Activated CD4-positive, CD25-positive, alpha-beta regulatory T cell treated with anti-CD3 and anti-CD28 coated beads, Interleukin-2, amount 50 U/mL, for 16 hours (primary cell): Measurements from ENCODE around the gene CD68.
"Not testable (repeated sequence)": the region's sequence is repeated elsewhere in the genome, so short reads cannot be mapped to it uniquely, and the experiment has no call there.

Experiments
- DNase-seq: peaks from one replicate; pipeline ENCODE4 v3.0.0-alpha.2; 2020; ENCODE audit warnings: low read depth, low spot score

Gene CD68

GRCh38 chr17:7580604-7581575, 1.5 kb downstream of the CD68 start:
- no peak for DNase-seq

- no peak for DNase-seq
Measured at GRCh38 chr17:7582396-7583252, 3.2 kb downstream of the CD68 start.

GRCh38 chr17:7583253-7584109, 4.0 kb downstream of the CD68 start, which contains the start of gene MPDU1:
Gene MPDU1, plus strand, starts transcription at chr17:7583852. Its CDS starts 11 bp downstream, at chr17:7583863.
- peak; percentile 87 for DNase-seq

- DNase-seq = no peak
Measured at GRCh38 chr17:7586673-7587419, 7.4 kb downstream of the CD68 start.

- DNase-seq = no peak
Measured at GRCh38 chr17:7587420-7588151, 8.1 kb downstream of the CD68 start.

- DNase-seq = no peak
Measured at GRCh38 chr17:7588553-7589203, 9.2 kb downstream of the CD68 start.

- no peak for DNase-seq
Measured at GRCh38 chr17:7589204-7589868, 9.9 kb downstream of the CD68 start.

- no peak for DNase-seq
Measured at GRCh38 chr17:7589891-7590691, 10.7 kb downstream of the CD68 start, which contains the start of gene SOX15. Gene SOX15, minus strand, starts transcription at chr17:7590094. Its CDS starts 418 bp downstream, at chr17:7589676.

- DNase-seq = no peak
Measured at GRCh38 chr17:7590743-7591142, 11.3 kb downstream of the CD68 start.

GRCh38 chr17:7591596-7591995, 12.2 kb downstream of the CD68 start:
- DNase-seq = no peak

- no peak for DNase-seq
Measured at GRCh38 chr17:7592422-7593021, 13.1 kb downstream of the CD68 start.

GRCh38 chr17:7593296-7593695, 13.9 kb downstream of the CD68 start:
- no peak for DNase-seq

GRCh38 chr17:7597561-7597960, 18.1 kb downstream of the CD68 start:
- DNase-seq = not testable (repeated sequence)

- DNase-seq = no peak
Measured at GRCh38 chr17:7606280-7606679, 26.8 kb downstream of the CD68 start.

GRCh38 chr17:7610641-7611040, 31.2 kb downstream of the CD68 start:
- DNase-seq = no peak

GRCh38 chr17:7611635-7612293, 32.3 kb downstream of the CD68 start:
- DNase-seq = no peak

GRCh38 chr17:7612294-7612640, 32.8 kb downstream of the CD68 start:
- DNase-seq = no peak
